GM18909 (cell line): Measurements from ENCODE around the gene LZTS3.

Experiments
- ATAC-seq: cut with Tn5 transposase; IDR thresholded peaks from one replicate; pipeline ENCODE4 v1.9.1; 2021; ENCODE audit warnings: mild to moderate bottlenecking; ENCODE audit not compliant: unreplicated experiment, poor library complexity

LZTS3 gene

GRCh38 chr20:3116341-3116740 lies 57.0 kb downstream of the LZTS3 start:
- no peak for ATAC-seq

- ATAC-seq = no peak
Observed at GRCh38 chr20:3115190-3116107, 57.9 kb downstream of the LZTS3 start.
